ENCODE data around the gene DUSP14.

The DUSP14 gene

GRCh38 chr17:37465069-37465616, 24.5 kb upstream of the DUSP14 start:
- Histone ChIP-seq H3K27ac (ENCODE audit: low read length) (no peak overlapping the region), H3K4me1 (ENCODE audit: insufficient read depth, low read length) (no peaks in the 10 kb centered on the region), H3K9me3 (ENCODE audit: insufficient read depth, low read depth, low read length) (no peaks in the 10 kb centered on the region), H3K4me3 (ENCODE audit: low read length) (no peak overlapping the region), H3K36me3 (ENCODE audit: insufficient read depth, low read depth, low read length) (peaks cover 51% of the 10 kb centered on the region), H3K27me3 (ENCODE audit: insufficient read depth, low read length) (no peaks in the 10 kb centered on the region), H3K9ac (ENCODE audit: low read depth, low read length) (no peak overlapping the region)

DNA sequence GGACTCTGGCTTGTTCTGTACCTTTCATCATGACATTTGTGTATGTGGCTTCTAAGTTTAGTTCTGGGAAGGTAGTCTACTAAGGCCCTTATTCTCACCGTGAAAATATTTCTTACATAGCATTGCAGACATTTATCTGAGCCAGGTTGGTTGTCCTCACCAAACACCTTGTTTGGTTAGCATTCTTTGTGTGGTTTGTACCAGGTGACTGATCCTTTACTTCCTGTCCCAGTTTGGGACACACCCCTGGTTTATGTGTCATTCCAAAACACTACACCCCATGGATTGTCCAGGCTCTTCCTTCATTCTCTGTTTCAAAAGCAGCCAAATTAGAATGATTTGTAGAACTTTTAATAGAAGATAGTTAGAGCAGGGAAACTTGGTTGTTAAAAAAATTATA, 23.2 kb upstream of the DUSP14 start:
- Histone ChIP-seq H3K4me1 (ENCODE audit: insufficient read depth, low read length) (no peaks in the 10 kb centered on the region), H3K4me3 (ENCODE audit: low read length) (no peak overlapping the region), H3K9me3 (ENCODE audit: insufficient read depth, low read depth, low read length) (no peaks in the 10 kb centered on the region), H3K27me3 (ENCODE audit: insufficient read depth, low read length) (no peaks in the 10 kb centered on the region), H3K27ac (ENCODE audit: low read length) (no peak overlapping the region), H3K9ac (ENCODE audit: low read depth, low read length) (no peak overlapping the region), H3K36me3 (ENCODE audit: insufficient read depth, low read depth, low read length) (peaks cover 61% of the 10 kb centered on the region)

GRCh38 chr17:37470181-37470580, 19.5 kb upstream of the DUSP14 start:
- Histone ChIP-seq H3K9me3 (ENCODE audit: insufficient read depth, low read depth, low read length) (no peaks in the 10 kb centered on the region), H3K36me3 (ENCODE audit: insufficient read depth, low read depth, low read length) (peaks cover 76% of the 10 kb centered on the region), H3K9ac (ENCODE audit: low read depth, low read length) (no peak overlapping the region), H3K4me1 (ENCODE audit: insufficient read depth, low read length) (no peaks in the 10 kb centered on the region), H3K4me3 (ENCODE audit: low read length) (no peak overlapping the region), H3K27ac (ENCODE audit: low read length) (no peak overlapping the region), H3K27me3 (ENCODE audit: insufficient read depth, low read length) (no peaks in the 10 kb centered on the region)

DNA sequence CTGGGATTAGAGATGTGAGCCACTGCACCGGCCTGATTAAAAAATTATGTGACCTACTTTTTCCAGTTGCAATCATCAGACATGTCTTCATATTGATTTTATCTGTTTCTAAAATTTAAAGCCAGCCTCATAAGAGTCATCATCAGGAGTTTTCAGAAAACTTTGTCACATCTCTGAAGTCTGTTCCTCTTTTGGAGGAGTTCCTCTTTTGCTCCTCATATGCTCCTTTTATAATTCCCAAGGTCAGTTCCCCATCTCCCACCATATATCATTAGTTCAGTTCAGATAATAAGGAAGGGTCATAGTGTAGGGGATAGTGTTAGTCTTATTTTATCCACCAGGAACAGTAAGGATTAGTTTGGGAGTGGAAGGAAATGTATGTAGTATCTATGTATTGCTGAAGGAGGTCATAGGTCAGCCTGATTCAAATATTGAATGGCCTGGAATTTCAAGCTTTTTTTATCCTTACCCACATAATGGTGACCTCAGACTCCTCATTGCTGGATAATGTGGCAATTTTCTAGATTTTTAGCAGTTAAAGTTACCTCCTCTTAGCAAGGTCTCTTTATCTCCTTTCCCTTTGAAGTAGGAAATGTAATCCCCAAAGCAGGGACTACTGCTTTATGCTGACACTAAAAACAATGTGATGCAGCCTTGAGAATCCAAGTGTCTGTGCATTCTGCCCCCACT, 13.8 kb upstream of the DUSP14 start:
- H3K4me1 ChIP-seq (ENCODE audit: insufficient read depth, low read length): no peaks in the 10 kb centered on the region
- peaks cover 73% of the 10 kb centered on the region for H3K36me3 ChIP-seq (ENCODE audit: insufficient read depth, low read depth, low read length)
- H3K9me3 ChIP-seq (ENCODE audit: insufficient read depth, low read depth, low read length): no peaks in the 10 kb centered on the region
- H3K4me3 ChIP-seq (ENCODE audit: low read length): no peak overlapping the region
- no peak overlapping the region for H3K9ac ChIP-seq (ENCODE audit: low read depth, low read length)
- H3K27ac ChIP-seq (ENCODE audit: low read length): no peak overlapping the region
- no peaks in the 10 kb centered on the region for H3K27me3 ChIP-seq (ENCODE audit: insufficient read depth, low read length)

DNA sequence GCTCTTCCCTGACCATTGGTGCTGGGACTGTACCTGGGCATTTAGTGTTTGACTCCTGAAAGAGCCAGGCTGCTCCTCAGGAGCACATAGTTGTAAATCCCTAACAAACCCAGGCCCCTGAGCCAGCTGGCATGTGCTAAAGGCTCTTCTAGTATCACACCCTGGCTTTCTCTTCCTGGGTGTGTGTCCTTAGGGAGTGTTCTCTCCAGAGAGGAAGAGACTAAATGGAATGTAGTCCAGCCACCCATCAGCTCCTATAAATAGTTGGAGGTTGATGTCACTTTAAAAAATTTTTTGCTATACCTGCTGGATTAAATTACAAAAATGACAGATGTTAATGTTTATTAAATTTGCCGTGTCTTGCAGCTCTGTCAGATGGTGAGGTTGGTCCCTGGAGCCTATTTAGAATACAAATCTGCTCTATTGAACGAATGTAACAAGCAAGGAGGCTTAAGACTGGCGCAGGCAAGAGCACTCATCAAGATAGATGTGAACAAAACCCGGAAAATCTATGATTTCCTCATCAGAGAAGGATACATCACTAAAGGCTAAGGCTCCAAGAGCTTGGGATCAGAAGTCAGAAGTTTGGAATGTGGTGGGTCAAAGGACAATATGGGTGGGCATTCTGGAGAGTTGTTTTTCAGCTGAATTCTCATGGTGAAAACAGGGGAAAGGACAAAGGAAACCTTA, 13.1 kb upstream of the DUSP14 start:
- H3K4me1 ChIP-seq (ENCODE audit: insufficient read depth, low read length): no peaks in the 10 kb centered on the region
- peaks cover 69% of the 10 kb centered on the region for H3K36me3 ChIP-seq (ENCODE audit: insufficient read depth, low read depth, low read length)
- H3K9ac ChIP-seq (ENCODE audit: low read depth, low read length): no peak overlapping the region
- no peak overlapping the region for H3K4me3 ChIP-seq (ENCODE audit: low read length)
- no peak overlapping the region for H3K27ac ChIP-seq (ENCODE audit: low read length)
- H3K9me3 ChIP-seq (ENCODE audit: insufficient read depth, low read depth, low read length): no peaks in the 10 kb centered on the region
- H3K27me3 ChIP-seq (ENCODE audit: insufficient read depth, low read length): no peaks in the 10 kb centered on the region

GRCh38 chr17:37478187-37478586, 11.5 kb upstream of the DUSP14 start:
- no peaks in the 10 kb centered on the region for H3K9me3 ChIP-seq (ENCODE audit: insufficient read depth, low read depth, low read length)
- no peak overlapping the region for H3K4me3 ChIP-seq (ENCODE audit: low read length)
- H3K27me3 ChIP-seq (ENCODE audit: insufficient read depth, low read length): no peaks in the 10 kb centered on the region
- H3K36me3 ChIP-seq (ENCODE audit: insufficient read depth, low read depth, low read length): peaks cover 61% of the 10 kb centered on the region
- H3K9ac ChIP-seq (ENCODE audit: low read depth, low read length): no peak overlapping the region
- no peak overlapping the region for H3K27ac ChIP-seq (ENCODE audit: low read length)
- peaks cover under 1% of the 10 kb centered on the region; the same call in 1 of the 2 replicates for H3K4me1 ChIP-seq (ENCODE audit: insufficient read depth, low read length)

GRCh38 chr17:37479025-37479424, 10.7 kb upstream of the DUSP14 start:
- Histone ChIP-seq H3K36me3 (ENCODE audit: insufficient read depth, low read depth, low read length) (peaks cover 53% of the 10 kb centered on the region), H3K9me3 (ENCODE audit: insufficient read depth, low read depth, low read length) (no peaks in the 10 kb centered on the region), H3K4me3 (ENCODE audit: low read length) (no peak overlapping the region), H3K27ac (ENCODE audit: low read length) (no peak overlapping the region), H3K9ac (ENCODE audit: low read depth, low read length) (no peak overlapping the region), H3K27me3 (ENCODE audit: insufficient read depth, low read length) (no peaks in the 10 kb centered on the region), H3K4me1 (ENCODE audit: insufficient read depth, low read length) (peaks cover 7% of the 10 kb centered on the region)

- Histone ChIP-seq H3K4me1 (ENCODE audit: insufficient read depth, low read length) (peaks cover 7% of the 10 kb centered on the region), H3K27ac (ENCODE audit: low read length) (no peak overlapping the region), H3K36me3 (ENCODE audit: insufficient read depth, low read depth, low read length) (peaks cover 44% of the 10 kb centered on the region), H3K27me3 (ENCODE audit: insufficient read depth, low read length) (no peaks in the 10 kb centered on the region), H3K9ac (ENCODE audit: low read depth, low read length) (no peak overlapping the region), H3K9me3 (ENCODE audit: insufficient read depth, low read depth, low read length) (no peaks in the 10 kb centered on the region), H3K4me3 (ENCODE audit: low read length) (no peak overlapping the region)
Measured at GRCh38 chr17:37480427-37480826, 9.3 kb upstream of the DUSP14 start.

DNA sequence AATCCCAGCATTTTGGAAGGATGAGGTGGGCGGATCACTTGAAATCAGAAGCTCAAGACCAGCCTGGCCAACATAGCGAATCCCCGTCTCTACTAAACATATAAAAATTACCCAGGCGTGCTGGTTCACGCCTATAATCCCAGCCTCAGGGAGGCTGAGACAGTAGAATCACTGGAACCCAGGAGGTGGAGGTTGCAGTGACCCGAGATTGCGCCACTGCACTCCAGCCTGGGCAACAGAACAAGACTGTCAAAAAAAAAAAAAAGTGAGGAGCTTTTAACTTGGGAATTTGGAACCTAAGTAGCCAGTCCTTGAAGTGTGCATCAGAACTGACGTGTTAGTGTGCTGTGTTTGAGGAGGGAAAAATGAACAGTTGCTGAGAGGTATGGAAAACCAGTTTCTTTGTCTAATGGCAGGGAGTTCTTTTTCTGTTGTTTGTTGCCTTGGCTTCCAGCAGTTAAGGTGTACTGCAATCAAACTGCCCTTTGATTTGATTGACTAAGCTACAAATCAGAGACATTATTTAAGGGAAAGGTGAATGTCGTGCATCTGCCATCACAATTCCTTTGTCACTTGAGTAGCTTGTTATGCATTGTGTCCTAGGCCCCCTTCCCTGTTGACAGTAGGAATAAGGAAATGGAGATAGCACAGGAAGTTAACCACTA, 8.6 kb upstream of the DUSP14 start:
- Histone ChIP-seq H3K36me3 (ENCODE audit: insufficient read depth, low read depth, low read length) (peaks cover 37% of the 10 kb centered on the region), H3K27me3 (ENCODE audit: insufficient read depth, low read length) (no peaks in the 10 kb centered on the region), H3K4me3 (ENCODE audit: low read length) (no peak overlapping the region), H3K9ac (ENCODE audit: low read depth, low read length) (no peak overlapping the region), H3K27ac (ENCODE audit: low read length) (no peak overlapping the region), H3K9me3 (ENCODE audit: insufficient read depth, low read depth, low read length) (no peaks in the 10 kb centered on the region), H3K4me1 (ENCODE audit: insufficient read depth, low read length) (peaks cover 7% of the 10 kb centered on the region)

- Histone ChIP-seq H3K27ac (ENCODE audit: low read length) (no peak overlapping the region), H3K9me3 (ENCODE audit: insufficient read depth, low read depth, low read length) (no peaks in the 10 kb centered on the region), H3K9ac (ENCODE audit: low read depth, low read length) (no peak overlapping the region; the same call in 1 of the 2 replicates), H3K4me3 (ENCODE audit: low read length) (no peak overlapping the region), H3K4me1 (ENCODE audit: insufficient read depth, low read length) (peaks cover 15% of the 10 kb centered on the region), H3K36me3 (ENCODE audit: insufficient read depth, low read depth, low read length) (peaks cover 14% of the 10 kb centered on the region; the same call in 1 of the 2 replicates), H3K27me3 (ENCODE audit: insufficient read depth, low read length) (peaks cover 9% of the 10 kb centered on the region)
Measured at GRCh38 chr17:37483311-37484039, 6.2 kb upstream of the DUSP14 start.

GRCh38 chr17:37485938-37486570, 3.6 kb upstream of the DUSP14 start:
- peaks cover 26% of the 10 kb centered on the region for H3K27me3 ChIP-seq (ENCODE audit: insufficient read depth, low read length)
- no peak overlapping the region for H3K4me3 ChIP-seq (ENCODE audit: low read length)
- no peaks in the 10 kb centered on the region for H3K36me3 ChIP-seq (ENCODE audit: insufficient read depth, low read depth, low read length)
- H3K4me1 ChIP-seq (ENCODE audit: insufficient read depth, low read length): peaks cover 18% of the 10 kb centered on the region
- no peak overlapping the region for H3K9ac ChIP-seq (ENCODE audit: low read depth, low read length)
- no peak overlapping the region for H3K27ac ChIP-seq (ENCODE audit: low read length)
- H3K9me3 ChIP-seq (ENCODE audit: insufficient read depth, low read depth, low read length): no peaks in the 10 kb centered on the region
